Upper lobe of right lung (tissue), 1 donor: Measurements from ENCODE around the gene BCAP31. TPM values are rescaled to one million over a fixed set of nuclear protein-coding genes. Genes with fewer than 3 reads are reported as not detected.
"Not testable (repeated sequence)": the region's sequence is repeated elsewhere in the genome, so short reads cannot be mapped to it uniquely, and the experiment has no call there.

ENCODE experiments used
- ATAC-seq: fragments of 200-7000 bp; cut with Tn5 transposase; one replicate; pipeline ENCODE4 v1.9.1; 2020; ENCODE audit warnings: mild to moderate bottlenecking, moderate library complexity
- DNase-seq: peaks from one replicate; pipeline ENCODE4 v3.0.0-alpha.2; 2020
- H3K27ac ChIP-seq: fragments of 200-600 bp; one replicate; pipeline ENCODE4 v1.8.0; 2022
- H3K27me3 ChIP-seq: fragments of 200-600 bp; one replicate; pipeline ENCODE4 v1.8.0; 2022; ENCODE audit warnings: mild to moderate bottlenecking
- H3K36me3 ChIP-seq: fragments of 200-600 bp; one replicate; pipeline ENCODE4 v1.8.0; 2022
- H3K4me1 ChIP-seq: fragments of 200-600 bp; one replicate; pipeline ENCODE4 v1.8.0; 2022
- H3K4me3 ChIP-seq: fragments of 200-600 bp; one replicate; pipeline ENCODE4 v1.8.0; 2022; ENCODE audit warnings: mild to moderate bottlenecking
- H3K9me3 ChIP-seq: fragments of 200-600 bp; one replicate; pipeline ENCODE4 v1.8.0; 2022
- CTCF ChIP-seq: fragments of 200-600 bp; IDR thresholded peaks from one replicate; pipeline ENCODE4 v1.8.0; 2022; ENCODE audit warnings: antibody characterized with exemption
- intact Hi-C: fragments of 100-400 bp; cut with DNase I; formaldehyde crosslinking; loops from one replicate; pipeline ENCODE4 v1.11.0; 2022
- total RNA-seq: library from RNA; stranded (reverse); fragmentation: NEBNext Ultra II Directional; extraction: Animal tissue kit (Norgen Biotek cat#: 25700); gene quantifications from one replicate; pipeline ENCODE4 v1.2.1, GENCODE V29; 2021
- donor health status: DM: no; HTN: yes; CAD: no; lungs with severe emphysema.

The BCAP31 gene
- total RNA-seq, 1 donor from 2014 or later = 233 TPM

- Histone ChIP-seq H3K27me3 (no peaks in the 10 kb centered on the region), H3K4me1 (no peaks in the 10 kb centered on the region), H3K27ac (no peak overlapping the region), H3K36me3 (no peaks in the 10 kb centered on the region), H3K9me3 (no peaks in the 10 kb centered on the region), H3K4me3 (no peak overlapping the region)
- ATAC-seq (no peak), DNase-seq (no peak)
- no peak for TF ChIP-seq CTCF
- intact Hi-C loops = no loop called here
Measured at GRCh38 chrX:153755136-153755535, 30.9 kb upstream of the BCAP31 start.

- no peaks in the 10 kb centered on the region for H3K36me3 ChIP-seq
- ATAC-seq (no peak), DNase-seq (no peak)
- intact Hi-C loops = no loop called here
- H3K9me3 ChIP-seq = no peaks in the 10 kb centered on the region
- TF ChIP-seq CTCF = no peak
- H3K27me3 ChIP-seq = no peaks in the 10 kb centered on the region
- H3K4me3 ChIP-seq = no peak overlapping the region
- H3K4me1 ChIP-seq = no peaks in the 10 kb centered on the region
- H3K27ac ChIP-seq = no peak overlapping the region
Measured at GRCh38 chrX:153750127-153750774, 26.1 kb upstream of the BCAP31 start.

- H3K9me3 ChIP-seq, H3K36me3 ChIP-seq, DNase-seq, ATAC-seq, intact Hi-C loops, H3K4me3 ChIP-seq, H3K27ac ChIP-seq, H3K27me3 ChIP-seq, H3K4me1 ChIP-seq: not testable (repeated sequence)
Measured at GRCh38 chrX:153749017-153749416, 24.8 kb upstream of the BCAP31 start.

- H3K4me3 ChIP-seq, intact Hi-C loops, H3K4me1 ChIP-seq, DNase-seq, H3K36me3 ChIP-seq, ATAC-seq, H3K27ac ChIP-seq, H3K27me3 ChIP-seq, H3K9me3 ChIP-seq: not testable (repeated sequence)
Measured at GRCh38 chrX:153746991-153747390, 22.8 kb upstream of the BCAP31 start.

- TF ChIP-seq CTCF = no peak
- no peak overlapping the region for H3K4me3 ChIP-seq
- H3K27ac ChIP-seq = no peak overlapping the region
- ATAC-seq (no peak), DNase-seq (no peak)
- H3K4me1 ChIP-seq = no peaks in the 10 kb centered on the region
- H3K9me3 ChIP-seq = no peaks in the 10 kb centered on the region
- H3K36me3 ChIP-seq = no peaks in the 10 kb centered on the region
- intact Hi-C loops = no loop called here
- H3K27me3 ChIP-seq = no peaks in the 10 kb centered on the region
Measured at GRCh38 chrX:153746359-153746758, 22.2 kb upstream of the BCAP31 start.

- peak; percentile 41 for DNase-seq
- H3K9me3 ChIP-seq, H3K27ac ChIP-seq, H3K27me3 ChIP-seq, intact Hi-C loops, H3K4me3 ChIP-seq, ATAC-seq, H3K4me1 ChIP-seq, H3K36me3 ChIP-seq: not testable (repeated sequence)
Measured at GRCh38 chrX:153745067-153745433, 20.9 kb upstream of the BCAP31 start.

GRCh38 chrX:153744210-153745066 is 20.3 kb upstream of the BCAP31 start:
- no peak for DNase-seq
- peak overlapping the region; percentile 14 for H3K4me3 ChIP-seq

GRCh38 chrX:153743468-153744209 is 19.5 kb upstream of the BCAP31 start:
- intact Hi-C loops, H3K4me1 ChIP-seq, H3K27ac ChIP-seq, ATAC-seq, H3K9me3 ChIP-seq, H3K27me3 ChIP-seq, H3K36me3 ChIP-seq: not testable (repeated sequence)
- peak; percentile 81 for DNase-seq
- peak overlapping the region; percentile 14 for H3K4me3 ChIP-seq

More at GRCh38 chrX:153744210-153745066, 20.3 kb upstream of the BCAP31 start:
- peak; percentile 8 for TF ChIP-seq CTCF
- Histone ChIP-seq H3K27ac (no peak overlapping the region), H3K9me3 (no peaks in the 10 kb centered on the region), H3K27me3 (no peaks in the 10 kb centered on the region), H3K36me3 (no peaks in the 10 kb centered on the region), H3K4me1 (no peaks in the 10 kb centered on the region)
- ATAC-seq = no peak
- intact Hi-C loops = no loop called here

- ATAC-seq, H3K27ac ChIP-seq, H3K36me3 ChIP-seq, H3K9me3 ChIP-seq, H3K27me3 ChIP-seq, H3K4me3 ChIP-seq, intact Hi-C loops, H3K4me1 ChIP-seq, DNase-seq: not testable (repeated sequence)
Measured at GRCh38 chrX:153742796-153743467, 18.7 kb upstream of the BCAP31 start.
